Measurements from ENCODE around the gene ZNF529.

ZNF529 gene

GRCh38 chr19:36528194-36528920 lies 44.7 kb downstream of the ZNF529 start, which contains the start of gene ZNF260:
Gene ZNF260, minus strand, starts transcription at chr19:36528271. Its CDS starts 13,033 bp downstream, at chr19:36515238.
- DNase-seq (ENCODE audit: low spot score) = peak; percentile 90
- TF ChIP-seq, protein P1, sequence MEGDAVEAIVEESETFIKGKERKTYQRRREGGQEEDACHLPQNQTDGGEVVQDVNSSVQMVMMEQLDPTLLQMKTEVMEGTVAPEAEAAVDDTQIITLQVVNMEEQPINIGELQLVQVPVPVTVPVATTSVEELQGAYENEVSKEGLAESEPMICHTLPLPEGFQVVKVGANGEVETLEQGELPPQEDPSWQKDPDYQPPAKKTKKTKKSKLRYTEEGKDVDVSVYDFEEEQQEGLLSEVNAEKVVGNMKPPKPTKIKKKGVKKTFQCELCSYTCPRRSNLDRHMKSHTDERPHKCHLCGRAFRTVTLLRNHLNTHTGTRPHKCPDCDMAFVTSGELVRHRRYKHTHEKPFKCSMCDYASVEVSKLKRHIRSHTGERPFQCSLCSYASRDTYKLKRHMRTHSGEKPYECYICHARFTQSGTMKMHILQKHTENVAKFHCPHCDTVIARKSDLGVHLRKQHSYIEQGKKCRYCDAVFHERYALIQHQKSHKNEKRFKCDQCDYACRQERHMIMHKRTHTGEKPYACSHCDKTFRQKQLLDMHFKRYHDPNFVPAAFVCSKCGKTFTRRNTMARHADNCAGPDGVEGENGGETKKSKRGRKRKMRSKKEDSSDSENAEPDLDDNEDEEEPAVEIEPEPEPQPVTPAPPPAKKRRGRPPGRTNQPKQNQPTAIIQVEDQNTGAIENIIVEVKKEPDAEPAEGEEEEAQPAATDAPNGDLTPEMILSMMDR (IDR thresholded peaks at IDR 0.05; ENCODE audit: extremely low read depth, missing control alignments) = no peak

DNA sequence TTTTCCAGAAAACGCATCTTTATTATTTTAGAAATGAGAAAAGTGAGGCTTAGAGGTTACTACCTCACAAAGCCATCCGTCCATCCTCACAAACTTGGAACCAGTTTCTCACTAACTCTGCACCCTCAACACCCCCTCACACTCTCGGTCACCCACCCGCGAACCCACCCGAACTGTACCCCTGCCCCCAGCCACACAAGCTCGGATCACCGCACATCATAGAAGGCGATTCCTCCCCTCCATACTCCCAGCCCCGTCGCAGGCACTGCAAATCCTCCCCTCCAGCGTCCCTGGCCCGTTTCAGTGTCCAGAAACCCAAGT lies 45.3 kb downstream of the ZNF529 start:
- DNase-seq (ENCODE audit: low spot score) = no peak
- TF ChIP-seq, protein P1 (IDR thresholded peaks at IDR 0.05; ENCODE audit: extremely low read depth, missing control alignments) = no peak

DNA sequence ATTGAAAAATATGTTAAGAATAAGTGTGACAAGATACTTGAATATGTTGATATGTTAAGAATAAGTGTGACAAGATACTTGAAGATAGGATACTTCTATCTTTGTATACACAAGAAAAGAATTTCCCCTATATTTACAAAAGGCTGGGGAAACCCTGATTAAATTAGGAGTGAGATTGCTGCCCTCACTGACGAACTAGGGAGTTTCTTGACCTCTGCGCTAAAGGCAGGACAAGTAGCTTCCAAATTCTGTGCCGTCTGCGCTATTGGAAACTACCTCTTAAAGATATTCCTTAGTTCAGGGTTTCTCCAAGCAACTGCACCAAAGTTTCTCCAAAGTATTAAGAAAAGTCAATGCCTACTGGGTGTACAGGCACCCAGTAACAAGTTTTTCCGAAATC lies 45.8 kb downstream of the ZNF529 start:
- TF ChIP-seq, protein P1 (IDR thresholded peaks at IDR 0.05; ENCODE audit: extremely low read depth, missing control alignments) = no peak
- DNase-seq (ENCODE audit: low spot score) = peak; percentile 7

DNA sequence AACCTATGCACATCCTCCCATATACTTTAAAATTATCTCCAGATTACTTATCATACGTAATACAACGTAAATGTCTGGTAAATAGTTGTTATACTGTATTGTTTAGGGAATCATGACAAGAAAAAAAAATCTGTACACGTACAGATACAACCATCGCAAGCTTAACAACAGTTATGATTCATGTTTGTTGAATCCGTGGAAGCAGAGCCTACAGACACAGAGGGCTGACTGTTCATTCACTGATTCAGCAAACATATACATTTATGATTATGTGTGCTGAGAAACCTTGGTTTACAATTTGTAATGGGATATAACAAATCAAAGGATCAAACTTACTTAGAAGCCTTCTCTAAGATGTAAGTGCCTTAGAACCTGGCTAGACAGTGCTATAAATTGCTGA lies 46.5 kb downstream of the ZNF529 start:
- no peak for DNase-seq (ENCODE audit: low spot score)
- TF ChIP-seq, protein P1 (IDR thresholded peaks at IDR 0.05; ENCODE audit: extremely low read depth, missing control alignments) = no peak

DNA sequence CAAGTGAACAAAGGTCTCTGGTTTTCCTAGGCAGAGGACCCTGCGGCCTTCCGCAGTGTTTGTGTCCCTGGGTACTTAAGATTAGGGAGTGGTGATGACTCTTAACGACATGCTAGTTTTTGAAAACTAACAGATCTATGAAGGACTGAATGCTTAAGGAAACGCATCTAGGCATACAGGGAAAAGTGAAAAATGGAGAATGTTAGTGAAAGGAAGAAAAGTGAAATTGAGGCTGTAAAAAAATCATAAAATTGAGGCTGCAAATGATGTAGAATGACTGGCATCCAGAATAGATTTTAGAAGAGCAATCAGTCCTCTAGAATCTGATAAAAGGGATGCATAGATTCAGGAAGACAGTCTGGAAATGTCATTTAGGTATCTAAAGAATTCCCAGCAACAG lies 48.5 kb downstream of the ZNF529 start:
- TF ChIP-seq, protein P1 (IDR thresholded peaks at IDR 0.05; ENCODE audit: extremely low read depth, missing control alignments) = no peak
- no peak for DNase-seq (ENCODE audit: low spot score)

GRCh38 chr19:36514012-36514612 lies 59.0 kb downstream of the ZNF529 start:
- TF ChIP-seq, protein P1 (IDR thresholded peaks at IDR 0.05; ENCODE audit: extremely low read depth, missing control alignments) = no peak
- no peak for DNase-seq (ENCODE audit: low spot score)

- TF ChIP-seq, protein P1 (IDR thresholded peaks at IDR 0.05; ENCODE audit: extremely low read depth, missing control alignments) = no peak
- no peak for DNase-seq (ENCODE audit: low spot score)
Observed at GRCh38 chr19:36508325-36508724, 64.8 kb downstream of the ZNF529 start.
